Sigmoid colon (tissue), 7 donors: ENCODE data around the gene UVRAG. TPM values are rescaled to one million over a fixed set of nuclear protein-coding genes. Genes with fewer than 3 reads are reported as not detected.
"Not testable (repeated sequence)": the region's sequence is repeated elsewhere in the genome, so short reads cannot be mapped to it uniquely, and the experiment has no call there.

Experiments used
- DNase-seq: peaks from one replicate; pipeline ENCODE4 v3.0.0-alpha.2; 2019
- H3K27ac ChIP-seq, 4 donors: fragments of 200-600 bp; sonication (generic); one replicate each; pipeline ENCODE4 v1.5.1; 2016 to 2019; ENCODE audit warnings: mild to moderate bottlenecking in 1 of 4
- H3K27me3 ChIP-seq, 3 donors: fragments of 200-600 bp; sonication (generic); one replicate each; pipeline ENCODE4 v1.5.1; 2019; ENCODE audit warnings: mild to moderate bottlenecking in 1 of 3
- H3K36me3 ChIP-seq, 4 donors: fragments of 200-600 bp; sonication (generic); one replicate each; pipeline ENCODE4 v1.5.1; 2016 to 2019
- H3K4me1 ChIP-seq, 4 donors: fragments of 200-600 bp; sonication (generic); one replicate each; pipeline ENCODE4 v1.5.1; 2017 to 2019
- H3K4me3 ChIP-seq, 4 donors: fragments of 200-600 bp; sonication (generic); one replicate each; pipeline ENCODE4 v1.5.1; 2017 to 2019; ENCODE audit warnings: mild to moderate bottlenecking in 2 of 4, moderate library complexity in 1 of 4
- H3K9me3 ChIP-seq, 4 donors: fragments of 200-600 bp in 3 of 4; sonication (generic) in 3 of 4; one replicate each; pipeline versions ENCODE4 v1.5.1 to v1.6.1; 2013 to 2019
- CTCF ChIP-seq, 4 experiments: fragments of 450-650 bp in 3 of 4; fragments of 200-600 bp in 1 of 4; IDR thresholded peaks; one replicate each; pipeline ENCODE4 v1.5.1; 2016 to 2019; ENCODE audit warnings: antibody characterized with exemption in 4 of 4, mild to moderate bottlenecking in 3 of 4, moderate library complexity in 2 of 4
- EP300 ChIP-seq, 4 donors: sonication (generic); formaldehyde crosslinking; IDR thresholded peaks; one replicate each; pipeline ENCODE4 v1.6.1; 2017; ENCODE audit warnings: antibody characterized with exemption in 4 of 4
- POLR2A ChIP-seq, 2 donors: fragments of 450-650 bp; IDR thresholded peaks; one replicate each; pipeline ENCODE4 v1.6.1; 2016; ENCODE audit warnings: antibody characterized with exemption in 2 of 2, mild to moderate bottlenecking in 2 of 2, moderate library complexity in 2 of 2
- POLR2AphosphoS5 ChIP-seq, 4 donors: sonication (generic); formaldehyde crosslinking; IDR thresholded peaks; one replicate each; pipeline ENCODE4 v1.6.1; 2017; ENCODE audit warnings: antibody characterized with exemption in 4 of 4
- WGBS, 2 donors: extraction: QIAGEN DNeasy Blood & Tissue Kit; methylation state at CpG; one replicate each; pipeline ENCODE4 v1.1.7; 2013; 5-methylcytosine and 5-hydroxymethylcytosine counted together
- intact Hi-C: fragments of 100-400 bp; cut with DNase I; formaldehyde crosslinking; loops from one replicate; pipeline ENCODE4 v1.15.1; 2023
- polyA plus RNA-seq, 3 donors: library from polyadenylated mRNA; stranded (reverse); fragments of 200-250 nt; gene quantifications; one replicate each; pipeline ENCODE4 v1.2.3, GENCODE V29; 2013
- total RNA-seq, 4 donors: library from RNA; depleted of rRNA; stranded (reverse); fragments of >200 nt; gene quantifications; one replicate each; pipeline ENCODE4 v1.1.0, GENCODE V29; 2016
- donor health status: healthy with polysubstance abuse.
- donor health status: Bipolar disorder and iron deficiency.
- donor health status: healthy.

UVRAG gene
- total and polyA plus RNA-seq, 7 donors = 4.9 to 43.2 (median 29.3) TPM

DNA sequence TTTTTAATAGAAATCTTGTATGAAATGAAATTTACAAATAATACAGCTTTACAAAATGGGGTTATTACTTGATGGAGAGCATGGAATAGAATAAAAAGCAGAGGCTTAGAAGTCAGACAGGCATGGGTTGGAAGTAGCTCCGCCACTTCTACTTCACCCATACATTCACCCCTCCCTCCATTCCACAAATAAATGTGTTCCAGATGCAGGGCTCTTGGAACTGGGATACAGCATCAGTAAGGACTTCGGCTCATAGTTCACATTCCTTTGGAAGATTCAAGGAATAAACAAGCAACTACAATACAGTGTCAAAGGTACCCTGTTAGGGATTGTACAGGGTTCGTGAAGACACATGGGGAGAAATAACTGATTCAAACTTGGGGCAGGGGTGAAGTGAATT lies 234.5 kb downstream of the UVRAG start:
- no peaks in the 10 kb centered on the region for H3K36me3 ChIP-seq
- intact Hi-C loops = no loop called here
- H3K27ac ChIP-seq = no peak overlapping the region
- TF ChIP-seq POLR2A (IDR thresholded peaks at IDR 0.05) (no peak), POLR2AphosphoS5 (IDR thresholded peaks at IDR 0.05) (no peak), CTCF (IDR thresholded peaks at IDR 0.05) (no peak), EP300 (IDR thresholded peaks at IDR 0.05) (no peak)
- H3K9me3 ChIP-seq = peaks cover 0 to 3% (median 0%) of the 10 kb centered on the region in 4 donors
- peaks cover 0 to 5% (median 0%) of the 10 kb centered on the region in 4 donors for H3K4me1 ChIP-seq
- no peaks in the 10 kb centered on the region for H3K27me3 ChIP-seq
- no peak overlapping the region for H3K4me3 ChIP-seq
- DNase-seq = no peak
- 92 to 94% methylated on average over 3 of the region's 3 CpGs for WGBS, 2 donors

DNA sequence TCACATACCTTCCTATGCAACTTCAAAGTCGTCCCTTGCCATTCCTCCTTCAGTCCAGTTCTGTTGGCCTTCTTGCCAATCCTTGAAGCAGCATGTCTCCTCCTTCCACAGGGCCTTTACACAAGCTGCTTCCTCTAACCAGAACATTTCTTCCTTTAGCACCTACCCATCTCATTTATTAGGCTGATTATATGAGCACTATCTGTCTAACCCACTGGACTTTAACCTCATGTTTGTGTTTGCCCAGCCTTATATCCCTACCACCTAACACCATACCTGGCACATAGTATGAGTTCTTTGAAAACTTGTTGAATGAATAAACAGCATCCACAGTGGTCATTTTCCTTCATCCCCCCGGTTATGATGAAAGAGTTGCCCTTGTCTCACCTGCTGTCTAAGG lies 236.9 kb downstream of the UVRAG start:
- no peaks in the 10 kb centered on the region for H3K27me3 ChIP-seq
- no peak for DNase-seq
- H3K4me3 ChIP-seq = no peak overlapping the region
- H3K9me3 ChIP-seq = peaks cover 0 to 3% (median 0%) of the 10 kb centered on the region in 4 donors
- intact Hi-C loops = no loop called here
- no peak overlapping the region for H3K27ac ChIP-seq
- no peak for TF ChIP-seq POLR2AphosphoS5 (IDR thresholded peaks at IDR 0.05)
- TF ChIP-seq EP300 (IDR thresholded peaks at IDR 0.05) = no peak
- no peak for TF ChIP-seq POLR2A (IDR thresholded peaks at IDR 0.05)
- no peak for TF ChIP-seq CTCF (IDR thresholded peaks at IDR 0.05)
- H3K4me1 ChIP-seq = peaks cover 0 to 5% (median 0%) of the 10 kb centered on the region in 4 donors
- WGBS, 2 donors = 83 to 90% methylated on average over 2 of the region's 2 CpGs
- H3K36me3 ChIP-seq = no peaks in the 10 kb centered on the region

- 94 to 95% methylated on average over 3 of the region's 3 CpGs for WGBS, 2 donors
- no peak overlapping the region for H3K4me3 ChIP-seq
These were observed 239.3 kb downstream of the UVRAG start for GRCh38 chr11:76054330-76054729.

GRCh38 chr11:76056876-76057275 lies 241.9 kb downstream of the UVRAG start:
- Histone ChIP-seq H3K4me3 (no peak overlapping the region), H3K27ac (no peak overlapping the region), H3K4me1 (no peaks in the 10 kb centered on the region), H3K36me3 (peaks cover 0 to 8% (median 0%) of the 10 kb centered on the region in 4 donors), H3K9me3 (no peaks in the 10 kb centered on the region), H3K27me3 (no peaks in the 10 kb centered on the region)
- DNase-seq = no peak
- intact Hi-C loops = no loop called here
- WGBS, 2 donors = 93 to 94% methylated on average over 1 of the region's 1 CpG
- TF ChIP-seq POLR2A (IDR thresholded peaks at IDR 0.05) = no peak
- no peak for TF ChIP-seq POLR2AphosphoS5 (IDR thresholded peaks at IDR 0.05)
- no peak for TF ChIP-seq CTCF (IDR thresholded peaks at IDR 0.05)
- TF ChIP-seq EP300 (IDR thresholded peaks at IDR 0.05) = no peak

More at GRCh38 chr11:76054330-76054729, 239.3 kb downstream of the UVRAG start:
- Histone ChIP-seq H3K27ac (no peak overlapping the region), H3K36me3 (no peaks in the 10 kb centered on the region), H3K4me1 (peaks cover 0 to 2% (median 0%) of the 10 kb centered on the region in 4 donors), H3K27me3 (no peaks in the 10 kb centered on the region), H3K9me3 (no peaks in the 10 kb centered on the region)
- no peak for DNase-seq
- TF ChIP-seq CTCF (IDR thresholded peaks at IDR 0.05) (no peak), EP300 (IDR thresholded peaks at IDR 0.05) (no peak), POLR2A (IDR thresholded peaks at IDR 0.05) (no peak), POLR2AphosphoS5 (IDR thresholded peaks at IDR 0.05) (no peak)
- intact Hi-C loops = no loop called here

DNA sequence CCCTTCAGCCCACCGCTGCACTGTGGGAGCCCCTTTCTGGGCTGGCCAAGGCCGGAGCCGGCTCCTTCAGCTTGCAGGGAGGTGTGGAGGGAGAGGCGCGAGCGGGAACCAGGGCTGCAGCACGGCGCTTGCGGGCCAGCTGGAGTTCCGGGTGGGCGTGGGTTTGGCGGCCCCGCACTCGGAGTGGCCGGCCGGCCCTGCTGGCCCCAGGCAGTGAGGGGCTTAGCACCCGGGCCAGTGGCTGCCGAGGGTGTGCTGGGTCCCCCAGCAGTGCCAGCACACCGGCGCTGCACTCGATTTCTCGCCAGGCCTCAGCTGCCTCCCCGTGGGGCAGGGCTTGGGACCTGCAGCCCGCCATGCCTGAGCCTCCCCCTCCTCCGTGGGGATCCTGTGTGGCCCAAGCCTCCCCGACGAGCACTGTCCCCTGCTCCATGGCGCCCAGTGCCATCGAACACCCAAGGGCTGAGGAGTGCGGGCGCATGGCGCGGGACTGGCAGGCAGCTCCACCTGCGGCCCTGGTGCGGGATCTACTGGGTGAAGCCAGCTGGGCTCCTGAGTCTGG lies 245.5 kb downstream of the UVRAG start:
- H3K27me3 ChIP-seq, intact Hi-C loops, H3K4me1 ChIP-seq, H3K4me3 ChIP-seq, H3K27ac ChIP-seq, H3K36me3 ChIP-seq, DNase-seq, H3K9me3 ChIP-seq: not testable (repeated sequence)
- WGBS, 2 donors = 98% methylated on average over 35 of the region's 35 CpGs
